Neural crest cell (in vitro differentiated cells): ENCODE results near the gene FAM110D. TPM values are rescaled to one million over a fixed set of nuclear protein-coding genes. Genes with fewer than 3 reads are reported as not detected.

ENCODE experiments used
- DNase-seq: peaks from one replicate; pipeline ENCODE4 v3.0.0; 2021; ENCODE audit warnings: low read depth, mixed read lengths, low spot score
- H3K27ac Mint-ChIP-seq: one replicate; pipeline ENCODE4 v1.8.0; 2021; ENCODE audit warnings: mild to moderate bottlenecking, mixed read lengths; ENCODE audit not compliant: unreplicated experiment
- H3K27me3 Mint-ChIP-seq: 2 replicates; pipeline ENCODE4 v1.8.0; 2021; ENCODE audit warnings: low read depth, mild to moderate bottlenecking, mixed read lengths
- H3K36me3 Mint-ChIP-seq: 2 replicates; pipeline ENCODE4 v1.8.0; 2021; ENCODE audit warnings: low read depth, mild to moderate bottlenecking, mixed read lengths
- H3K4me1 Mint-ChIP-seq: 2 replicates; pipeline ENCODE4 v1.8.0; 2021; ENCODE audit warnings: mixed read lengths
- H3K4me3 Mint-ChIP-seq: one replicate; pipeline ENCODE4 v1.8.0; 2021; ENCODE audit warnings: mild to moderate bottlenecking, mixed read lengths
- H3K9me3 Mint-ChIP-seq: 2 replicates; pipeline ENCODE4 v1.8.0; 2021; ENCODE audit warnings: mixed read lengths
- CTCF ChIP-seq: fragments of 200-600 bp; sonication (generic); conservative IDR thresholded peaks from 2 replicates; pipeline ENCODE4 v1.5.0; 2021; ENCODE audit warnings: antibody characterized with exemption, mild to moderate bottlenecking
- total RNA-seq: library from RNA; stranded (reverse); gene quantifications from 2 replicates; pipeline ENCODE4 v1.2.1, GENCODE V29; 2021

Gene FAM110D
- total RNA-seq, 1 donor from 2014 or later = 1.2 TPM

GRCh38 chr1:26200413-26200812 is 41.5 kb downstream of the FAM110D start:
- Mint-ChIP-seq H3K4me3 (no peak overlapping the region), H3K4me1 (no peaks in the 10 kb centered on the region), H3K36me3 (no peaks in the 10 kb centered on the region), H3K27me3 (no peaks in the 10 kb centered on the region), H3K27ac (no peak overlapping the region), H3K9me3 (no peaks in the 10 kb centered on the region)
- no peak for DNase-seq
- TF ChIP-seq CTCF = no peak

GRCh38 chr1:26203642-26204318 is 44.9 kb downstream of the FAM110D start:
- Mint-ChIP-seq H3K9me3 (no peaks in the 10 kb centered on the region), H3K36me3 (no peaks in the 10 kb centered on the region), H3K27ac (no peak overlapping the region), H3K4me3 (no peak overlapping the region), H3K27me3 (no peaks in the 10 kb centered on the region), H3K4me1 (no peaks in the 10 kb centered on the region)
- no peak for DNase-seq
- TF ChIP-seq CTCF = no peak

- no peaks in the 10 kb centered on the region for H3K9me3 Mint-ChIP-seq
- DNase-seq = no peak
- no peak overlapping the region for H3K27ac Mint-ChIP-seq
- no peaks in the 10 kb centered on the region for H3K27me3 Mint-ChIP-seq
- H3K36me3 Mint-ChIP-seq = no peaks in the 10 kb centered on the region
- no peak overlapping the region for H3K4me3 Mint-ChIP-seq
- no peaks in the 10 kb centered on the region for H3K4me1 Mint-ChIP-seq
- no peak for TF ChIP-seq CTCF
Measured at GRCh38 chr1:26210147-26210870, 51.4 kb downstream of the FAM110D start.

GRCh38 chr1:26212726-26213125 is 53.8 kb downstream of the FAM110D start:
- no peak for TF ChIP-seq CTCF
- DNase-seq = no peak
- H3K4me1 Mint-ChIP-seq = no peaks in the 10 kb centered on the region
- H3K4me3 Mint-ChIP-seq = no peak overlapping the region
- H3K27me3 Mint-ChIP-seq = no peaks in the 10 kb centered on the region
- H3K9me3 Mint-ChIP-seq = no peaks in the 10 kb centered on the region
- H3K27ac Mint-ChIP-seq = no peak overlapping the region
- no peaks in the 10 kb centered on the region for H3K36me3 Mint-ChIP-seq

GRCh38 chr1:26213335-26213905 is 54.5 kb downstream of the FAM110D start:
- Mint-ChIP-seq H3K4me1 (no peaks in the 10 kb centered on the region), H3K27me3 (no peaks in the 10 kb centered on the region), H3K4me3 (no peak overlapping the region), H3K27ac (no peak overlapping the region), H3K36me3 (no peaks in the 10 kb centered on the region), H3K9me3 (no peaks in the 10 kb centered on the region)
- TF ChIP-seq CTCF = no peak
- DNase-seq = no peak

Other genes starting within 250 kb of the FAM110D start
- gene PAFAH2, start 161.0 kb upstream of the FAM110D start, total RNA-seq = 10.6 and 10.7 TPM in 2 replicates
- gene EXTL1, start 137.3 kb upstream of the FAM110D start, total RNA-seq = 7.6 and 8.1 TPM in 2 replicates
- gene SLC30A2, start 113.0 kb upstream of the FAM110D start, total RNA-seq = not detected in 2 replicates
- gene TRIM63, start 91.4 kb upstream of the FAM110D start, total RNA-seq = not detected in 2 replicates
- gene PDIK1L, start 47.3 kb upstream of the FAM110D start, total RNA-seq = 22.8 and 23.8 TPM in 2 replicates
- not detected in 2 replicates for gene C1orf232, start 9.9 kb downstream of the FAM110D start, total RNA-seq
- 34.3 and 36.2 TPM in 2 replicates for gene ZNF593, start 10.8 kb downstream of the FAM110D start, total RNA-seq
- not detected in 2 replicates for gene ZNF593OS, start 12.8 kb downstream of the FAM110D start, total RNA-seq
- gene CNKSR1, start 18.4 kb downstream of the FAM110D start, total RNA-seq = 3.0 and 3.6 TPM in 2 replicates
- gene CATSPER4, start 31.5 kb downstream of the FAM110D start, total RNA-seq = not detected in 2 replicates
- gene CEP85, start 75.1 kb downstream of the FAM110D start, total RNA-seq = 46.6 and 48.0 TPM in 2 replicates
- gene SH3BGRL3, start 121.0 kb downstream of the FAM110D start, total RNA-seq = 97.9 and 100 TPM in 2 replicates
- gene UBXN11, start 147.6 kb downstream of the FAM110D start, total RNA-seq = 33.5 and 35.5 TPM in 2 replicates
- not detected in 2 replicates for gene CD52, start 158.9 kb downstream of the FAM110D start, total RNA-seq
- 3.8 and 6.3 TPM in 2 replicates for gene CRYBG2, start 195.1 kb downstream of the FAM110D start, total RNA-seq
- gene ZNF683, start 213.7 kb downstream of the FAM110D start, total RNA-seq = not detected in 2 replicates